ENCODE data around the gene DRAXIN. TPM values are rescaled to one million over a fixed set of nuclear protein-coding genes. Genes with fewer than 3 reads are reported as not detected.
"Not testable (repeated sequence)": the region's sequence is repeated elsewhere in the genome, so short reads cannot be mapped to it uniquely, and the experiment has no call there.

DRAXIN gene
- total RNA-seq, 2 experiments from 2014 or later, result 0.15 to 0.19 TPM

DNA sequence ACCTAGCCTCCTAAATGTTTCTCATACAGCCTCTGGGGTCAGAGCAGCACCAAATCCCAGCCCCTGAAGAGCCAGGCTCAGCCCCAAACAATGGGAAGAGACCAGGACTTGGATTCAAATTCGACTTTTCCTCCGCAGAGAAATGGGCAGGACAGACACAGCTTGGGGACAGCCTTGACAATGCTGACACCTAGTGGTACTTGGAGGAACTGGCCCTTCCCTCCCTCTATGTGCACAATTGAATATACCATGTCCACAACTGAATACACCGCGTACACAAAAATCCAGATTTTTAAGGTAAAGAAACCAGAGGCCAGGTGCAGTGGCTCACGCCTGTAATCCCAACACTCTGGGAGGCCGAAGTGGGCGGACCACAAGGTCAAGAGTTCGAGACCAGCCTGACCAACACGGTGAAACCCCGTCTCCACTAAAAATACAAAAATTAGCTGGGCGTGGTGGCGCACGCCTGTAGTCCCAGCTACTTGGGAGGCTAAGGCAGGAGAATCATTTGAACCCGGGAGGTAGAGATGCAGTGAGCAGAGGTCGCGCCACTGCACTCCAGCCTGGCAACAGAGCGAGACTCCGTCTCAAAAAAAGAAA lies 49.0 kb upstream of the DRAXIN start:
- H3K4me2 ChIP-seq (ENCODE audit: low read length); H3K4me1 ChIP-seq (ENCODE audit: insufficient read depth, low read length, poor library complexity, severe bottlenecking); H3K27ac ChIP-seq (ENCODE audit: low read depth, low read length, poor library complexity, severe bottlenecking); H3K9me2 ChIP-seq (ENCODE audit: insufficient read depth, low read length); H3K4me3 ChIP-seq (ENCODE audit: low read depth, low read length, poor library complexity, severe bottlenecking); H3K79me2 ChIP-seq (ENCODE audit: insufficient read depth, low read depth, low read length); H3K36me3 ChIP-seq (ENCODE audit: insufficient read depth, low read length); POLR2A ChIA-PET; BruUV-seq (replicated peaks); CTCF ChIA-PET (ENCODE audit: unreplicated experiment); H4K20me1 ChIP-seq (ENCODE audit: insufficient read depth, low read length); H2AFZ ChIP-seq (ENCODE audit: low read length); H3K9me3 ChIP-seq (ENCODE audit: low read length): not testable (repeated sequence)
- TF ChIP-seq, protein P1, sequence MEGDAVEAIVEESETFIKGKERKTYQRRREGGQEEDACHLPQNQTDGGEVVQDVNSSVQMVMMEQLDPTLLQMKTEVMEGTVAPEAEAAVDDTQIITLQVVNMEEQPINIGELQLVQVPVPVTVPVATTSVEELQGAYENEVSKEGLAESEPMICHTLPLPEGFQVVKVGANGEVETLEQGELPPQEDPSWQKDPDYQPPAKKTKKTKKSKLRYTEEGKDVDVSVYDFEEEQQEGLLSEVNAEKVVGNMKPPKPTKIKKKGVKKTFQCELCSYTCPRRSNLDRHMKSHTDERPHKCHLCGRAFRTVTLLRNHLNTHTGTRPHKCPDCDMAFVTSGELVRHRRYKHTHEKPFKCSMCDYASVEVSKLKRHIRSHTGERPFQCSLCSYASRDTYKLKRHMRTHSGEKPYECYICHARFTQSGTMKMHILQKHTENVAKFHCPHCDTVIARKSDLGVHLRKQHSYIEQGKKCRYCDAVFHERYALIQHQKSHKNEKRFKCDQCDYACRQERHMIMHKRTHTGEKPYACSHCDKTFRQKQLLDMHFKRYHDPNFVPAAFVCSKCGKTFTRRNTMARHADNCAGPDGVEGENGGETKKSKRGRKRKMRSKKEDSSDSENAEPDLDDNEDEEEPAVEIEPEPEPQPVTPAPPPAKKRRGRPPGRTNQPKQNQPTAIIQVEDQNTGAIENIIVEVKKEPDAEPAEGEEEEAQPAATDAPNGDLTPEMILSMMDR (conservative IDR thresholded peaks at IDR 0.05; ENCODE audit: low read length), result peak; percentile 93
- DNase-seq (ENCODE audit: low spot score), result peak; percentile 65
- intact Hi-C loops (cut with micrococcal nuclease; ENCODE audit: unreplicated experiment), result loop anchor here (1.0 to 10.0 kb wide), 5 partner anchors 78 to 606 kb away; no protein-coding TSS in a partner anchor

DNA sequence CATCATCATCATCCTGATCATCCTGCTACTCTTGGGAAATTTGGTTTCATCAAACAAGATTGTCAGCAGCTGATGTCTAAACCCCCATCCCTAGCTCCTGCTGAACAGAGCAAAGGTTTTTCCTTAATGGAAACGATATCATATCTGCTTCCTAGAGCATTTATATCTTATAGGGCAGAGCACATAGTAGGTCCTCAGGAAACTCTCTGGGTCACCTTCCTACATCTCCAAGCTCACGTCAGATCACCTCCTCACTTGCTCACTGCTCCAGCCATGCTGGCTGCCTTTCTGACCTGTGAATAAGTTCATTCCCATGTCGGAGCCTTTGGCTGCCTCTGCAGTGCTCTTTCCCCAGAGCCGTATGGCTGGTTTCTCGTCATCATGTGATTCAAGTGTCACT lies 47.7 kb upstream of the DRAXIN start:
- intact Hi-C loops (cut with micrococcal nuclease; ENCODE audit: unreplicated experiment), result loop anchor here (2.0 to 10.0 kb wide), 4 partner anchors 79 to 607 kb away; no protein-coding TSS in a partner anchor
- Histone ChIP-seq H3K9me3 (ENCODE audit: low read length) (no peaks in the 10 kb centered on the region), H3K36me3 (ENCODE audit: insufficient read depth, low read length) (no peaks in the 10 kb centered on the region), H3K4me2 (ENCODE audit: low read length) (no peak overlapping the region), H4K20me1 (ENCODE audit: insufficient read depth, low read length) (no peaks in the 10 kb centered on the region), H3K9me2 (ENCODE audit: insufficient read depth, low read length) (no peaks in the 10 kb centered on the region), H3K27ac (ENCODE audit: low read depth, low read length, poor library complexity, severe bottlenecking) (no peak overlapping the region), H3K4me1 (ENCODE audit: insufficient read depth, low read length, poor library complexity, severe bottlenecking) (peaks cover 7% of the 10 kb centered on the region), H3K4me3 (ENCODE audit: low read depth, low read length, poor library complexity, severe bottlenecking) (no peak overlapping the region), H2AFZ (ENCODE audit: low read length) (no peak overlapping the region), H3K79me2 (ENCODE audit: insufficient read depth, low read depth, low read length) (no peaks in the 10 kb centered on the region)
- ChIA-PET CTCF (ENCODE audit: unreplicated experiment) (interaction anchor here (0.7 kb wide), 1 partner anchor 606 kb away, joined by 4 read pairs; no protein-coding TSS in a partner anchor), POLR2A (interaction anchor here (0.7 kb wide), 3 partner anchors 138 to 1117 kb away, joined by 4 to 7 read pairs (median 7); no protein-coding TSS in a partner anchor)
- TF ChIP-seq, protein P1 (conservative IDR thresholded peaks at IDR 0.05; ENCODE audit: low read length), result no peak
- no peak for TF ChIP-seq EZH2phosphoT487 (IDR thresholded peaks at IDR 0.05; ENCODE audit: borderline replicate concordance, low read depth, low read length)
- no TSS peak for BruUV-seq (replicated peaks)
- no peak for DNase-seq (ENCODE audit: low spot score)

DNA sequence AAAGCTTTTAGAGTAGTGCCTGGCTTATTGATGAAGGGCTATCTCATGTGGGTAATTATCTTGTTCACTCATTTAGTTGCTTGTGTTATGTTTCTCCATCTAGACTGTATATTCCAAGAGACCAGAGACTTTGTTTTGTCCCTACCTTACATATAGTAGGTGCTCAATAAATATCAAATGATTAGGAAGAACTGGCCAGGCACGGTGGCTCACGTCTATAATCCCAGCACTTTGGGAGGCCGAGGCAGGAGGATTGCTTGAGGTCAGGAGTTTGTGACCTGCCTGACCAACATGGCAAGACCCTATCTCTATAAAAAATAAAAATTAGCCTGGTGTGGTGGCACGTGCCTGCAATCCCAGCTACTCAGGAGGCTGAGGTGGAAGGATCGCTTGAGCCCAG lies 46.2 kb upstream of the DRAXIN start:
- peaks cover 18% of the 10 kb centered on the region for H3K4me1 ChIP-seq (ENCODE audit: insufficient read depth, low read length, poor library complexity, severe bottlenecking)
- H3K4me2 ChIP-seq (ENCODE audit: low read length), result no peak overlapping the region
- TF ChIP-seq EZH2phosphoT487 (IDR thresholded peaks at IDR 0.05; ENCODE audit: borderline replicate concordance, low read depth, low read length), result no peak
- H3K27ac ChIP-seq (ENCODE audit: low read depth, low read length, poor library complexity, severe bottlenecking), result no peak overlapping the region
- ChIA-PET CTCF (ENCODE audit: unreplicated experiment) (no interaction called here), POLR2A (no interaction called here)
- no peaks in the 10 kb centered on the region for H3K9me2 ChIP-seq (ENCODE audit: insufficient read depth, low read length)
- H3K36me3 ChIP-seq (ENCODE audit: insufficient read depth, low read length), result no peaks in the 10 kb centered on the region
- no peak overlapping the region for H2AFZ ChIP-seq (ENCODE audit: low read length)
- BruUV-seq (replicated peaks), result no TSS peak
- DNase-seq (ENCODE audit: low spot score), result no peak
- intact Hi-C loops (cut with micrococcal nuclease; ENCODE audit: unreplicated experiment), result loop anchor here (10.0 kb wide), 1 partner anchor 80 kb away; no protein-coding TSS in a partner anchor
- H4K20me1 ChIP-seq (ENCODE audit: insufficient read depth, low read length), result no peaks in the 10 kb centered on the region
- no peak overlapping the region for H3K4me3 ChIP-seq (ENCODE audit: low read depth, low read length, poor library complexity, severe bottlenecking)
- no peaks in the 10 kb centered on the region for H3K79me2 ChIP-seq (ENCODE audit: insufficient read depth, low read depth, low read length)
- H3K9me3 ChIP-seq (ENCODE audit: low read length), result no peaks in the 10 kb centered on the region

Data from OCI-LY7 (cell line).